Measurements from ENCODE around the gene ARHGAP10.
"Not testable (repeated sequence)": the region's sequence is repeated elsewhere in the genome, so short reads cannot be mapped to it uniquely, and the experiment has no call there.

ARHGAP10 gene

GRCh38 chr4:147855571-147856009 is 123.7 kb downstream of the ARHGAP10 start:
- DNase-seq: no peak

DNA sequence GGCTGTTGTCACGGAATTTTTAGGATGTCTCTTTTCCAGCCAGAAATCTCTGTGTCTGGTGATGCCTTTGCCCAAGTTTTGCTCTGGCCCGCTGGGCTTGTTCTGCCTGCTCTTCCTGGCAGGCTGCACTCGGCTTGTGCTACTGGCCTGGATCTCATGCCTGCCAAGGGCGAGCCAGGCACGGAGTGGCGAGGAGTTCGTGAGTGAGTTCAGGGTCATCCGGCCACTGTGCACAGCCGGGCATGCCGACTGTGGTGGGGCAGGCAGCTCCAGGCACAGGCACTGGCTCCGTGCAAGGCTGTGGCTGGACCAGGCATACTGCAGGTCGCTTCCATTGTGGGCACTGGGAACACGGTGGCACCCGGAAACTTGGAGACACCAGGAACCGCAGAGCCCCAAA is 129.1 kb downstream of the ARHGAP10 start:
- DNase-seq: no peak

- DNase-seq: no peak
Observed at GRCh38 chr4:147862043-147862692, 130.3 kb downstream of the ARHGAP10 start.

GRCh38 chr4:147863111-147863747 is 131.3 kb downstream of the ARHGAP10 start:
- no peak for DNase-seq

GRCh38 chr4:147863808-147864472 is 132.1 kb downstream of the ARHGAP10 start:
- DNase-seq: no peak

GRCh38 chr4:147864607-147865006 is 132.7 kb downstream of the ARHGAP10 start:
- no peak for DNase-seq

DNA sequence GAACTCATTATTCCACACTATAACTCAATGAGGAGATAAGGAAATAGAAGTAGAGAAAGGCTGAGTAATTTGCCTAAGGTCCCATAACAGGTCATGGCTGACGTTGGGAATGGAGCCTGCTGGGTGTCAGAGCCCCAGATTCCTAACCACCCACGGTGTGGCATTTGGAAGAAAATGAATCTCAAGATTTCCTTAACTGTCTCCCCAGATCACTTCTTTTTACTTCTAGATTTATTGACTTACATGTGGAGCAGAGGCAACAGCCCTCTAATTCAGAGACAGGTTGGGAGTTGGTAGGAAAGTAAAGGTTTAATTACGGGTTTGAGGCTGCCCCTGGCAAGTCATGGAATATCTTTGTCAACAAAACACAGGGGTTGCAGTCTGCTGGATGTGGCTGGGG is 134.0 kb downstream of the ARHGAP10 start:
- no peak for DNase-seq

DNA sequence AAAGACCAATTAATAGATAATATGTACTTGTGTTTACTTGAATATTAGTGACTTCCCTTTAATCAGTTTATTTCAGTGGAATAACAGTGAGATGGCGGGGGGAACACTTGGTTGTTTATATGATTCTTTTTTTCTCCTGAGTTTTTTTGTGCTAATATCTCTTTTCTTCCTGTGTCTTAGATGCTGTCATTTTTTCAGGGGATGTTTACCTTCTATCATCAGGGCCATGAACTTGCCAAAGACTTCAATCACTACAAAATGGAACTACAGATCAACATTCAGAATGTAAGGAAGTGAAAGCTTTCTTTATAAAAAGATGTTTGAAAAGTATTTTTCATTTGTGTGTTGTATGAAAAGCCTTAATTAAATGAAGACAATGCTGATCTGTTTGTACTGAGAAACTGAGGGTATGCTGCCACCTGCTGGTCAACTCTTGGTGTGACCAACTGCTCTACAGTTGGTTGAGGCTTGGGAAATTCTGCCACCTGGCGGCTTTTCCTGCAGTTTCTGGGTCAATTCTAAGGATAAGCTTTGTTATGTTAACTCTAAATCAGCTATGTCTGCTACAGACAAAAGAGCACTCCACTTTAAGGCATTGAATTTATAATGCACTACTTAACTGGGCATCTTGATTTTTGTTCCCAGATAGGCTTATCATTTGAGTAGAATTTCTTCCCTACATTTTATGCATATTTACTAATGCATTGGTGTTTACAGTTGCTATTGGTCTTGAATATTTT is 134.8 kb downstream of the ARHGAP10 start:
- peak; percentile 18 for DNase-seq

DNA sequence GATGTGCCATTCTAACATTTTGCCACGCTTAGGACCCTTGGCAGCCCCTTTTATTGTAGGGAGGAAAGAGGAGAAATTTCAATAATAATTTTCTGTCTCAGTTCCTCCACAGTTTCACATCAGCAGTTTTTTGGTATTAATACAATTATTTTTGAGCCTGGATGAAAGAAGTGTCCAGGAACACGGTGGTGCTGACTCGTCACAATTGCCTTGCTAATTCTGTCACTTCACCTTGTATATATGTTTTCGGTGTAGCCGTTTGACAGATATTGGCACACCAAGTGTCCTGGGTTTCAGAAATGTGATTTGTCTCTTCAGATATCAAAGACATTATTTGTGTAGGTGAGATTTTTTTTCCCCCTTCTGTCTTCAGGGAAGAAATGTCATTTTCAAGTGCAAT is 142.2 kb downstream of the ARHGAP10 start:
- no peak for DNase-seq

- no peak for DNase-seq
Observed at GRCh38 chr4:147877308-147877771, 145.5 kb downstream of the ARHGAP10 start.

DNA sequence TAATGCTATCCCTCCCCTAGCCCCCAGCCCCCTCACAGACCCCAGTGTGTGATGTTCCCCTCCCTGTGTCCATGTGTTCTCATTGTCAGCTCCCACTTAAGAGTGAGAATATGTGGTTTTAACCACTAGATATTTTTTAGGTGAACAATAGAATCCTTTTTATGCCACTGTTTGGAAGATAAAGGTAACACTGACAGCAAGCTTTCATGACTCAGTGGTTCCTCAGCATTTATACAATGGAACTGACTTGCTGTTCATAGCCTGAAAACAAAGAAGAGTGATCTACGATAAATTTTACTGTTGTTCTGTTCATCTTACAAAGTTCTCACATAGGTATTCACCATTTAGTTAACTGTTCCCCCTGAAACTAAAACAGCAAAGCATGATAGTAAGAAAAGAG is 147.8 kb downstream of the ARHGAP10 start:
- no peak for DNase-seq

DNA sequence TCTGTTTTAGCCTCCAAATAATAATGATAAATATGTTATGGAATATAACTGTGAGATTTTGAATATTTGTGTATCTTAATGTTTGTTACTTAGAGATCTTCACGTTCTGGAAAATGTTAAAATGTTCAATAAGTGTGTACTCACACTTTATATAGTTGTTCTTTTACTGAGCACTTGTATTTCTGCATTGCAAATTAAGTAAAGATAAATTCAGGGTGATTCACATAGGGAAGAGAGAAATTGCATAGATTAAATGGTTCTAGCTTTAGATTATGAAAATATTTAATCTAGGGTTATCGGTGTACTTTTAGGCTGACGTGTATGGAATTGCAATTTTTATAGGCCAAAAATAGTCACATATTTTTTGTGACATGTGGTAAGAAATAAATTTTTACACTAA is 148.6 kb downstream of the ARHGAP10 start:
- DNase-seq: no peak

DNA sequence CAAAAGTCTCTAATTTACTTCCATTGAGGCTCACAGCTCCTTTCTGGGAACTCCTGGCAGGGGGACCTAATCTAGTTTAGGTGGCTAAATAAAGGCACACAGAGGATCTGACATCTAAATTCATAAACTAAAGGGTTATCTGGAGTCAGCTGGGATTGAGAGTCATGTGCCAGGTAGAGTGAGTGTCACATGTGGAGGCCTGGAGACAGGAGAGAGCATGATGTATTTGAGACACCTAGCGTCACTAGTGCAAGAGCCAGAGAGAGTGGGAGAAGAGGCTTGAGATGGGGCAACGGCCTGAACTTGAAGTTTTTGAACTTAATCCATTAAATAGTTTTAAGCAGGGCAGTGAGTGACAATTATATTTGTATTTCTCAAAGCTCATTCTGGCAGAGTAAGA is 152.6 kb downstream of the ARHGAP10 start:
- no peak for DNase-seq

- DNase-seq: not testable (repeated sequence)
Observed at GRCh38 chr4:147885216-147885615, 153.3 kb downstream of the ARHGAP10 start.

GRCh38 chr4:147891476-147892115 is 159.7 kb downstream of the ARHGAP10 start:
- no peak for DNase-seq

GRCh38 chr4:147899512-147899911 is 167.6 kb downstream of the ARHGAP10 start:
- DNase-seq: no peak

GRCh38 chr4:147901388-147901787 is 169.5 kb downstream of the ARHGAP10 start:
- DNase-seq: no peak

DNA sequence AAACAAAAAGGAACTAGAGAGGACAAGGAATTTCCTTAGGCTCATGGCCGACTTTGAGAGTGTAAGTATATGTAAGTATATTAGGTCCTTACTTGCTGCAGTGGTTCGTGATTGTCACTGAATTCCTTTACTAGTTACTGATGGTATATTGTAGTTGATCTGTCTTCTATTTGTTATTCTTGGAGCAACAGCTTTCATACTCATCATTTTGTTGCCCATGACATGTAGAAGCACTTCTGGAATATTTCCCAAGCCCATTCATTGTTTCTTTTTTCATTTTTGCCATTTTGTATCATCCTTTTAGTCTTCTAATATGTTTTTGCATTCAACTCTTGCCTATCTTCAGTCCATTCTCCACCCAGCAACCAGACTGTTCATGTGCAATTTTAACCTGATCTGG is 170.0 kb downstream of the ARHGAP10 start:
- no peak for DNase-seq

DNA sequence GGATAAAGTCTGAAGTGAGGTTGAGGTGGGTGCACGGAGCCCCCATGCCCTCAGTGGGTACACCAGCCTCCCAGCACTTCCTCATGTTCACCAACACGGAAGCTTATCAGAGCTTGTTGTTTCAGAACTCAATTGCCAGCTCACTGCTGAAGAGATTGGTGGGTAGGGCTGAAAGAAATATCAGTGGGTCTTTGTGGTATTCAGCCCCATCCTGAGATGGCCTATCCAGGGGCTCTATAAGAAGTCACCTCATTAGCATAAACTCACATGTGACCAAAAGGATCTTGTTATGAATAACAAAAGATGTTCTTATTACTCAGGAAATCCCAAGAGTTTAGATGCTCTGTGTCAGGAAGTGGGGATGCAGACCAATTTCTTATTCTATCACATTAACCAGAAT is 177.3 kb downstream of the ARHGAP10 start:
- no peak for DNase-seq

DNA sequence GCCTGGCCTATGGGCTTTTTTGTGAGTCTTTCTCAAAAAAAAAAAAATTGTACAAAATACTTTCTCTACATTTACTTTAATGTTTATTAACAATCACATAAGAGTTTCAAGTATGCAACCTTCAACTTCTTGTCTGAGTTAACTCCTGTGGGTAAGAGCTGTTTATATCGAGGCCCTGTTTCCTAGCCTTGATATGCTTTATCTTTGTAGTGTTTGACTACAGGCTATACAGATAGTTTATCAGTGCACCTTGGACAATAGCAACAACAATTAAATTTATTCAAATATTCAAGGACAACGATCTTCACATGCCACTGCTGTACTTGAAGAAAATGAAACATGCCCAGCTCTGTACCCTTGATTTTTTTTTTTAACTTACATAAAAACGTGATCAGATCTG is 178.4 kb downstream of the ARHGAP10 start:
- DNase-seq: no peak

GRCh38 chr4:147912106-147912505 is 180.2 kb downstream of the ARHGAP10 start:
- not testable (repeated sequence) for DNase-seq

DNA sequence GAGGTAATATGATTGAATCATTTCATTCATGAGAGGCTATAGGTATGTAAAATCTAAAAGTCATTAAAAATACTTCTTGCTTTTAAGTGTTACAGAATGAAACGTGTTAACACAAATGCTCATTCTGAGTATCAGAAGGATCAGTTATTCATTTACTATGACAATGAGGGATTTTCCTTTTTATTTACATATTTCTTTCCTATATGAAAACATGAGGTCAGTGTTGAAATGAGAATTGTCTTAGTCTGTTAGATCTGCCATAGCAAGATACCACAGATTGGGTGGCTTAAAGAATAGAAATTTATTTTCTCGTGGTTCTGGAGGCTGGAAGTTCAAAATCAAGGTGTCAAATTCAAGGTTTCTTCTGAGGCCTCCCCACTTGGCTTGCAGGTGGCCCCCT is 181.2 kb downstream of the ARHGAP10 start:
- DNase-seq: no peak

GRCh38 chr4:147916351-147916750 is 184.5 kb downstream of the ARHGAP10 start:
- DNase-seq: no peak

All from NCI-H510A (cell line).